ENCODE measurements around the gene EME2.
"Not testable (repeated sequence)": the region's sequence is repeated elsewhere in the genome, so short reads cannot be mapped to it uniquely, and the experiment has no call there.

The EME2 gene

GRCh38 chr16:1791256-1791942, 18.8 kb downstream of the EME2 start:
- no peak for DNase-seq (ENCODE audit: low read depth in 2 of 2)

- DNase-seq (ENCODE audit: low read depth in 2 of 2), result no peak
These were observed 19.6 kb downstream of the EME2 start for GRCh38 chr16:1791943-1792812.

DNA sequence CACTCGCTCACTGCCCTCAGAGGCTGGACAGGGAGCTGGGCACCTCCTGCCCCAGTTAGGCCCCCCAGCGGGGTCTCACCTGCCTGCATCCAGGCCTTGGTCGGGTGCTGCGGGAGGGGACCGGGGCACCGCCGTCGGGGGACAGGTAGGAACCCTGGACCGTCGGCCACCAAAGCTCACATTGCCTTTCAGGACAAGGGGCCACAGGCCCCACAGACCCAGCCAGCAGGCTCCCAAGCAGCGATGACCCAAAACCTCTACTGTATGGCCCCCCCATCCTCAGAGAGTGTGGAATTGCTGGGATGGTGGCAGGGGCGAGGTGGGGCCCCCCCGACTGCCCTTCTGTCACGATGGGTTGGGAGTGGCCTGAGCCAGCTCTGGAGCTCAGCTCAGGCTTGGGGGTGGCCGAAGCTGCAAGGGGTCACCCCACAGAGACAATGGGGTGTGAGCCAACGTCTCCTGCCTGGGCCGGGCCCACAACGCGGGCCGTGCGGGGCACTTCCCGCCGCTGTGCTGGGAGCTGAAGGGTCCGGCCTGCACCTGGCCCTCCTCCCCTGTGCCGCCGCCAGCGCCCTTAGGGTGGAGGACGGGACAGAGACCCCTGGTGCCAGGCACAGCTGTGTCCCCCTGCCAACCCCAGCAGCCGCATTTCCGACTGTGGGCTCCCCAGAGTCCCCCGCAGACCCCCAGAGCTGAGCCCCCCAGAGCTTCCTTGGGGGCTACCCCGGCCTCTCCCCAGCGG, 20.4 kb downstream of the EME2 start:
- DNase-seq (ENCODE audit: low read depth in 2 of 2), result no peak

GRCh38 chr16:1793578-1794220, 21.1 kb downstream of the EME2 start, which contains the start of gene IGFALS:
Gene IGFALS (minus strand): TSS chr16:1793705. CDS start chr16:1793652, 53 bp downstream.
- no peak for DNase-seq (ENCODE audit: low read depth in 2 of 2)

DNA sequence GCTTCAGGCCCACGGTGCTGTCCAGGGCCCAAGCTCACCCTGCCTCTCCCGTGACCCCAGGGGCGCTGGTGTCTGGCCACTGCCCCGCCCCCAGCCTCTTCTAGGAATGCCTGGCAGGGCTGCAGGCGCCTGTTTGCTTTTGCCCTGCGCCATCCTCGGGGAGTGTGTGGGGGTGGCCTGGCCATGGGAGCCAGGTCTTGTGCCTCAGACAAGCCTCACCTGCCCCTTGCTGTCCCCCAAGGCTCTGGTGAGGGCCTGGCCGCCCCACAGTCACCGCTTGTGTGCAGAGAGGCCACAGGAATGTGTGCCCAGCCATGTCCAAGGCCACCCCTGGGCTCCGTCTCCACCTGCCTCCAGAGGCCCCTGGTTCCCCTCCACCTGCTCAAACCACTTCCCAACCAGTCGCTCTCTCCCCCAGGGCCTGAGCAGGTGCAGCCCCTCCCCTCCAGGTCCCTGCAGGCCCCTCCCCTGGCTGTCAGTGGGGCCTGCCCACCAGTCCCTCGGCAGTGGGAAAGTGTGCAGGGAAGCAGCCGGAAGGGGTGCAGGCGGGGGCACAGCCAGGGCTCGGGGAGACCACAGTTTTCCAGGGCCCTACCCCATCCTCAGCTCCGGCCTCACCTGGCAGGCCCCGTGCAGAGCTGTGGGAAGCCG, 21.7 kb downstream of the EME2 start:
- no peak for DNase-seq (ENCODE audit: low read depth in 2 of 2)

DNA sequence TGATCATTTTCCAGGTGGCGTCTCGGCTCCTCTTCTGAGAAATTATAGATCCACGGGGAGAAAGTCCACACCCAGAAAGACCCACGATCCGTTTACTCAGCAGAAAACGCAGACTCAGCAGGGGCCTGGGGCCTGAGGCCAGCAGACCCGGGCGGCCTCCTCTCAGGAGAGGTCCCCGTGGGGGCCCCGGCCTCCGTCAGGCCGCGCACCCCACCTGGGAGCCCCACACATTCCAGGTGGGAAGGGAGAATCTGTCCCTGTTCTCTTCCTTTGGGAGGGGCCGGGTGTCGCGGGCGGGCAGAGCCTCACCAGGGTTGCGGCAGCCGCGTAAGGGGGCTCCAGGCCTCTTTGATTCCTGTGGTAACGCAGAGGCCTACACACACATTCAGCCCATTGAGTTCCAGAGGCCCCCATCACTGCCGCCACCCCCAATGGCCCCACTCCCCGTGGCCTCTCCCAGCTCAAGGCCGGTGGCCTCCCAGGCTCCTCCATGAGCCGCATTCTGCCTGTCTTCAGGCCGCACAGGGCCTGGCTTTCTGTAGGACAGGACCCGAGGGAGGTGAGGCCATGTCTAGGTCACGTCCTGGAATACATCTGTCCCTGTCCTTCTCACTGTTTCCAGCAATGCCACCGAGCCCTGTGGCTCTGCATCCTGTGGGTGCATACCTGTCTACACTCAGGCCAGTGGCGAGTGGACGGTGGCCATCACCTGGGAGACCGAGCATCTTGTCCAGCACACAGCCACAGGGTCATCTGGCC, 22.5 kb downstream of the EME2 start:
- no peak for DNase-seq (ENCODE audit: low read depth in 2 of 2)

DNA sequence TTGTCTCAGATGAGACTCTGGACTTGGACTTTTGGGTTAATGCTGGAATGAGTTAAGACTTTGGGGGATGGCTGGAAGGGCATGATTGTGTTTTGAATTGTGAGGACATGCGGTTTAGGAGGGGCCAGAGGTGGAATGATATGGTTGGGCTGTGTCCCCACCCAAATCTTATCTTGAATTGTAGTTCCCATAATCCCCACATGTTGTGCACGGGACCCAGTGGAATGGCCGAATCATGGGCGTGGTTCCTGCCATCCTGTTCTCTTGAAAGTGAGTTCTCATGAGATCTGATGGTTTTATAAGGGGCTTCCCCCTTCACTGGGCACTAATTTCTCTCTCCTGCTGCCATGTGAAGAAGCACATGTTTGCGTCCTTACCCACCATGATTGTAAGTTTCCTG, 26.7 kb downstream of the EME2 start:
- DNase-seq (ENCODE audit: low read depth in 2 of 2), result not testable (repeated sequence)

GRCh38 chr16:1800701-1801100, 28.1 kb downstream of the EME2 start:
- DNase-seq (ENCODE audit: low read depth in 2 of 2), result peak in 1 of 2 experiments; percentile 3

- no peak for DNase-seq (ENCODE audit: low read depth in 2 of 2)
These were observed 35.0 kb downstream of the EME2 start for GRCh38 chr16:1807626-1808025.

- DNase-seq (ENCODE audit: low read depth in 2 of 2), result no peak
These were observed 36.1 kb downstream of the EME2 start for GRCh38 chr16:1808691-1809090.

GRCh38 chr16:1809281-1809801, 36.7 kb downstream of the EME2 start:
- DNase-seq (ENCODE audit: low read depth in 2 of 2), result no peak

DNA sequence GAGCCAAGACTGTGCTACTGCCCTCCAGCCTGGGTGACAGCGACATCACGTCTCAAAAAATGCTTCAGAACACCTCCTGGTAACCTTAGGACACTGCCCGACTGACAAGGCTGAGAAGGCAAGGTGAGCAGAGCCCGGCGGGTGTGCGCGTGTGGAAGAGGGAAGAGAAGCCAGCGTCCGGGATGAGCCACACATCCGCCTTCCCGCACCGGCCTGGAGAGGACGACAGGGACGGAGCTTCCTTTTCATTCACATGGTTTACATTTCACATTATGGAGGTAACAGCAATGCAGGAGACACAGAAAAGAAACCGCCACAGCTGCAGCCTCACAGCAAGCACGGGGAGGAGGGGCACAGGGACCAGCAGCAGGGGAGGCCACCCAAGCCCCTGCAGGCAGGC, 37.5 kb downstream of the EME2 start:
- no peak for DNase-seq (ENCODE audit: low read depth in 2 of 2)

GRCh38 chr16:1810536-1810935, 37.9 kb downstream of the EME2 start:
- no peak for DNase-seq (ENCODE audit: low read depth in 2 of 2)

DNA sequence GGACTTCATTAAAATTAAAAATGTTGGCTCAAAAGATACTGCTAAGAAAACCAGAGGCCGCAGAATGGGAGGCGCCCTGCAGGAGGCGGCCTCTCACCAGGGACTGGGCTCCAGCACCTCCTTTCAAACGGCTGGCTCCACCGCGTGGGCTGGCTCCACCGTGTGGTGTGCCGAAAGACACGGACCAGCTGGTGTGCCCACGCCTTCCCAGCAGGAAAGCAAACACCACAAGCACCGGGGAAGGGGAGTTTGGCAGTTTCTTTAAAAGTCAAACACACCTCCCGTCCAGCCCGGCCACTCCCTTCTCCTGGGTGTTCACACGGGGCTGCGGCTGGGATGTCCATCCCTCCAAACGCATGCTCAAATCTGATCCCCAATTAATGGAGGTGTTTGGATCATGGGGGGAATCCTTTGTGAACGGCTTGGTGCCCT, 40.1 kb downstream of the EME2 start:
- DNase-seq (ENCODE audit: low read depth in 2 of 2), result peak; percentile 10 to 23

DNA sequence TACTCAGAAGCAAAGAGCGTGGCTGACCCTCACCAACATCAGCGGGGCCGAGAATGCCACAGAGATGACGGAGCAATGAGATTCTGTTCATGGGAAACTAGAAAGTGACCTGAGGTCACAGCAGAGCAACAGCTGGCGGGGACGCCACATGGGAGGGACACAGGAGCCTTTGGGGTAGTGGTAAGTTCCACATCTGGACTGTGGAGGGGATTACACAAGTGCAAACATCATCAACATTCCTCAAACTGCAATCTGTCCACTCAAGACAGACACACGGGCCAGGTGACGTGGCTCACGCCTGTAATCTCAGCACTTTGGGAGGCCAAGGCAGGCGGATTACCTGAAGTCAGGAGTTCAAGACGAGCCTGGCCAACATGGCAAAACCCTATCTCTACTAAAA, 42.9 kb downstream of the EME2 start:
- no peak for DNase-seq (ENCODE audit: low read depth in 2 of 2)

DNA sequence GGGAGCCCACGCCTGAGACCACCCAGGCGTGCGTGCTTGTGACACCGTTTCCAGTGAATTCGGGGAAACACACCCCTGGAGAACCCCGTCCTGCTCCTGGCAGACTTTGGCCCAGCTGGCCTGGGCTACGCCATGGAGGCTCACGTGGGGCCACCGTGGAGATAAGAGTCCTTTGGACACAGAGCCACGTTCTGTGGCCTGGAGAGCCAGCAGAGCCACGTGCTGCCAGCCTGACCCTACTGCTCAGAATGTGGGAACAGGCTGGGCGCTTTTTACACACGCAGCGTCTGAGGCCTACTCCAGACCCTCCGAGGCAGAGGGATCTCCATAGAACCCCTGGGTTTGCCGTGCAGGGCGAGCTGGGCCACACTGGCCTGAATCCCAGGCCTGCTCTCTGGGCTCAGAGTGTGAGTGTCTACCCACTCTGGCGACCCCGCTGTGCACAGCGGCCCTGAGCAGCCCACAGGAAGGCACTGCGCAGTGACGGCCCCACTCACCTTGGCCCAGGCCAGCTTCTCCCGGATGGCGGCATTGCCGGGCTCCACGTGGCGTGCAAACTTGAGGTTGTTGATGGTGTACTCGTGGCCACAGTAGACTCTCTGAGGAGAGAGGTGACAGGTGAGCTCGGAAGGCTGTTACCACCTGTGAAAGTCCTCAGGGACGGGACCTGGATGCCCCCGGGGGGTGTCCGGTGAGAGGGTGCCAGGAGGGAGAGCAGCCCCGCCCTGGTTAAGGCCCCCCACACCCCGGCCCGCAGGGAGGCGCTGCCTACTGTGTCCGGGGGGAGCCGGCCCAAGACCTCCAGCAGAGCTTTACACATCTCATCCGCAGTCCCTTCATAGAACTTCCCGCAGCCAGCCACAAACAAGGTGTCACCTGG, 44.0 kb downstream of the EME2 start:
- no peak for DNase-seq (ENCODE audit: low read depth in 2 of 2)

DNA sequence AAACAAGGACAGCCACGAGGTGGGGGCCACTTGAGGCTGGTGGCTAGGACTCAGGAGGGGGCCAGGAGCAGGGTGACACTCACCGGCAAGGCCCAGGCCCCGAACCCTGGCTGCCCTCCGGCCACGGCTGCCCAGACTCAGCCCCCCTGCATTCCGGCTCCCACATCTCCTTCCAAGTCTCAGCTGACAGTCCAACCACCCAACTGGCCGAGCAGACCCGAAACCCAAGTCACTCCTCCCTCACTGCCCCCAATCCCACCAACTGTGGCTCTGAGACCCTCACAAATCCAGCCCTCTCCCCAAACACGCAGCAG, 44.6 kb downstream of the EME2 start:
- no peak for DNase-seq (ENCODE audit: low read depth in 2 of 2)

DNA sequence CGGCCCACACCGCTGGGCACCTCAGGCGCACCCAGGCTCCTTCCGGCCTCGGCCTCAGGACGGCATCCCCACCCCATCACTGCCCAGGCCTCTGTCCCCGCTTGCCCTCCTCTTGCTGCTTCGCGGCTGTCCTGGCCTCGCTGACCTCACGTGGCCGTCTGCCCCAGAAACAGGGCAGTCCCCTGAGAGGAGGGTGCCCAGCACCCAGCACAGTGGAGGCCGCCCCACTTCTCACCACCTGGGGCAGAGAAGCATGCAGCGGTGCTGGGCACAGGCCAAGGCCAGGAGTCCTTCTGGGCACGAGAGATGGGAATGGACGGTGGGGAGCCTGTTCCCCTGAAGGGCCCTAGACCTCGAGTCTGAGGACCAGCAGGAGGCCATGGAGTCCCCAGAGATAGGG, 45.1 kb downstream of the EME2 start:
- no peak for DNase-seq (ENCODE audit: low read depth in 2 of 2)

- no peak for DNase-seq (ENCODE audit: low read depth in 2 of 2)
These were observed 45.7 kb downstream of the EME2 start for GRCh38 chr16:1818204-1818872.

Measured in fibroblast of skin of left quadriceps (primary cell).